Panc1 (cell line): ENCODE measurements around the gene GNE. TPM values are rescaled to one million over a fixed set of nuclear protein-coding genes. Genes with fewer than 3 reads are reported as not detected.
A peak's percentile ranks its signal among the peaks of the same experiment; 100 is the strongest.

Source experiments
- ATAC-seq: fragments of 200-7000 bp; cut with Tn5 transposase; 2 replicates; pipeline ENCODE4 v1.9.1; 2020; ENCODE audit warnings: mild to moderate bottlenecking, moderate library complexity
- BruUV-seq: library from RNA; stranded (reverse); fragments of 400-500 nt; replicated peaks from 2 replicates; lab custom pipeline; 2021; lab: Mats Ljungman, UMichigan
- CTCF ChIA-PET: fragments of 300-600 bp; sonication (Branson Sonifier 250); formaldehyde crosslinking; loops from one replicate; lab custom pipeline; 2022; ENCODE audit warnings: antibody characterized with exemption; lab: Charles Lee
- POLR2A ChIA-PET: fragments of 300-600 bp; sonication (Branson Sonifier 250); formaldehyde crosslinking; loops from one replicate; lab custom pipeline; 2022; ENCODE audit warnings: antibody characterized with exemption; lab: Charles Lee
- DNase-seq: peaks from one replicate; pipeline ENCODE4 v3.0.0-alpha.2; 2010; ENCODE audit warnings: low read depth, low spot score
- H3K27ac ChIP-seq: 2 replicates; pipeline ENCODE4 v1.5.1; 2011; ENCODE audit warnings: mild to moderate bottlenecking, low read length, inconsistent platforms
- H3K27me3 ChIP-seq: fragments of 200-500 bp; sonication (Bioruptor generic); 2 replicates; pipeline ENCODE4 v1.6.0; 2014; ENCODE audit warnings: low read length, inconsistent platforms; ENCODE audit not compliant: control insufficient read depth, insufficient read depth
- H3K36me3 ChIP-seq: fragments of 200-500 bp; sonication (Bioruptor generic); 2 replicates; pipeline ENCODE4 v1.5.1; 2014; ENCODE audit warnings: inconsistent platforms, mild to moderate bottlenecking, low read length, moderate library complexity; ENCODE audit not compliant: control insufficient read depth, insufficient read depth
- H3K4me1 ChIP-seq: 2 replicates; pipeline ENCODE4 v1.5.1; 2011; ENCODE audit warnings: inconsistent platforms, mild to moderate bottlenecking, low read length, moderate library complexity; ENCODE audit not compliant: control insufficient read depth, insufficient read depth
- H3K4me3 ChIP-seq, 2 experiments: 2 replicates each; pipeline ENCODE4 v1.5.1; 2011 to 2012; ENCODE audit warnings: low read depth in 2 of 2, low read length in 2 of 2, mild to moderate bottlenecking in 2 of 2, inconsistent platforms in 1 of 2, moderate library complexity in 1 of 2
- H3K9me3 ChIP-seq: fragments of 200-500 bp; sonication (Bioruptor generic); 2 replicates; pipeline ENCODE4 v1.5.1; 2014; ENCODE audit warnings: low read depth, mild to moderate bottlenecking, inconsistent platforms, low read length, moderate library complexity; ENCODE audit not compliant: control insufficient read depth, insufficient read depth
- POLR2AphosphoS5 ChIP-seq: IDR thresholded peaks from 2 replicates; pipeline ENCODE4 v1.6.1; 2012; ENCODE audit warnings: mild to moderate bottlenecking, low read depth, low read length, moderate library complexity
- REST ChIP-seq, 2 experiments: IDR thresholded peaks; 2 replicates each; pipeline ENCODE4 v1.6.1; 2011 to 2012; ENCODE audit warnings: low read depth in 2 of 2, control low read depth in 1 of 2, low read length in 1 of 2, mild to moderate bottlenecking in 1 of 2, moderate library complexity in 1 of 2; ENCODE audit not compliant: insufficient read depth in 1 of 2
- SIN3A ChIP-seq: IDR thresholded peaks from 2 replicates; pipeline ENCODE4 v1.6.1; 2012; ENCODE audit warnings: low read depth, mild to moderate bottlenecking, low read length, moderate library complexity, borderline replicate concordance; ENCODE audit not compliant: insufficient read depth
- TCF7L2 ChIP-seq: IDR thresholded peaks from 2 replicates; pipeline ENCODE4 v1.6.1; 2011; ENCODE audit warnings: mild to moderate bottlenecking, low read depth, low read length, inconsistent platforms
- in situ Hi-C: cut with HindIII; loops from 2 replicates; pipeline ENCODE4 v1.10.0; 2016; ENCODE audit warnings: low sequenced_read_pairs, low pct_unique_long_range_greater_than_20kb
- intact Hi-C: fragments of 100-400 bp; cut with micrococcal nuclease; formaldehyde crosslinking; loops from one replicate; pipeline ENCODE4 v1.10.0; 2022; ENCODE audit not compliant: unreplicated experiment
- total RNA-seq: library from RNA; stranded (reverse); gene quantifications from one replicate; pipeline ENCODE4 v1.2.1, GENCODE V29; 2021; ENCODE audit not compliant: unreplicated experiment
- TF ChIP-seq, protein P1 (sequence below): fragments of 450-650 bp; IDR thresholded peaks from 2 replicates; pipeline ENCODE4 v1.5.1; 2017; ENCODE audit warnings: mild to moderate bottlenecking

Gene GNE
- total RNA-seq, 1 experiment from 2014 or later: 107 TPM

- no TSS peak for BruUV-seq
- POLR2A ChIA-PET: no interaction called here
- TF ChIP-seq TCF7L2: no peak
- TF ChIP-seq REST (IDR thresholded peaks at IDR 0.05; ENCODE audit: insufficient read depth in 1 of 2, low read depth in 2 of 2, low read length in 1 of 2): no peak
- no peak for TF ChIP-seq POLR2AphosphoS5
- no peak for TF ChIP-seq SIN3A
- TF ChIP-seq, protein P1, sequence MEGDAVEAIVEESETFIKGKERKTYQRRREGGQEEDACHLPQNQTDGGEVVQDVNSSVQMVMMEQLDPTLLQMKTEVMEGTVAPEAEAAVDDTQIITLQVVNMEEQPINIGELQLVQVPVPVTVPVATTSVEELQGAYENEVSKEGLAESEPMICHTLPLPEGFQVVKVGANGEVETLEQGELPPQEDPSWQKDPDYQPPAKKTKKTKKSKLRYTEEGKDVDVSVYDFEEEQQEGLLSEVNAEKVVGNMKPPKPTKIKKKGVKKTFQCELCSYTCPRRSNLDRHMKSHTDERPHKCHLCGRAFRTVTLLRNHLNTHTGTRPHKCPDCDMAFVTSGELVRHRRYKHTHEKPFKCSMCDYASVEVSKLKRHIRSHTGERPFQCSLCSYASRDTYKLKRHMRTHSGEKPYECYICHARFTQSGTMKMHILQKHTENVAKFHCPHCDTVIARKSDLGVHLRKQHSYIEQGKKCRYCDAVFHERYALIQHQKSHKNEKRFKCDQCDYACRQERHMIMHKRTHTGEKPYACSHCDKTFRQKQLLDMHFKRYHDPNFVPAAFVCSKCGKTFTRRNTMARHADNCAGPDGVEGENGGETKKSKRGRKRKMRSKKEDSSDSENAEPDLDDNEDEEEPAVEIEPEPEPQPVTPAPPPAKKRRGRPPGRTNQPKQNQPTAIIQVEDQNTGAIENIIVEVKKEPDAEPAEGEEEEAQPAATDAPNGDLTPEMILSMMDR: no peak
- ATAC-seq (no peak), DNase-seq (no peak)
- in situ Hi-C loops (no loop called here), intact Hi-C loops (no loop called here)
- Histone ChIP-seq H3K27me3 (no peaks in the 10 kb centered on the region), H3K9me3 (no peaks in the 10 kb centered on the region), H3K27ac (0 out of 2 replicates have a peak overlapping the region, but pooled peaks have one; percentile 2), H3K4me1 (0 out of 2 replicates have a peak, but pooled peaks cover 9% of the 10 kb centered on the region), H3K4me3 (no peak overlapping the region), H3K36me3 (no peaks in the 10 kb centered on the region)
- CTCF ChIA-PET: no interaction called here
Measured at GRCh38 chr9:36280989-36281388, 22.7 kb upstream of the GNE start.

GRCh38 chr9:36278243-36278642, 20.0 kb upstream of the GNE start:
- intact Hi-C loops (no loop called here), in situ Hi-C loops (no loop called here)
- no TSS peak for BruUV-seq
- ChIA-PET CTCF (no interaction called here), POLR2A (no interaction called here)
- TF ChIP-seq POLR2AphosphoS5 (no peak), REST (IDR thresholded peaks at IDR 0.05; ENCODE audit: insufficient read depth in 1 of 2, low read depth in 2 of 2, low read length in 1 of 2) (no peak), SIN3A (no peak), TCF7L2 (no peak)
- TF ChIP-seq, protein P1: no peak
- Histone ChIP-seq H3K36me3 (no peaks in the 10 kb centered on the region), H3K27me3 (no peaks in the 10 kb centered on the region), H3K4me3 (no peak overlapping the region), H3K4me1 (0 out of 2 replicates have a peak, but pooled peaks cover 9% of the 10 kb centered on the region), H3K27ac (no peak overlapping the region), H3K9me3 (no peaks in the 10 kb centered on the region)
- DNase-seq (no peak), ATAC-seq (no peak)
